Heart left ventricle (tissue), 13 donors: ENCODE results near the gene ZMAT3.

Source experiments
- CTCF ChIP-seq, 12 donors: fragments of 200-600 bp; sonication (generic) in 4 of 12; IDR thresholded peaks; one replicate each; pipeline versions ENCODE4 v1.5.0 to v1.8.0; 2018 to 2022; ENCODE audit warnings: antibody characterized with exemption in 12 of 12, mild to moderate bottlenecking in 5 of 12
- POLR2A ChIP-seq, 2 donors: fragments of 450-650 bp; IDR thresholded peaks; one replicate each; pipeline ENCODE4 v1.6.1; 2017; ENCODE audit warnings: antibody characterized with exemption in 2 of 2, mild to moderate bottlenecking in 2 of 2, moderate library complexity in 2 of 2
- donor health status: ischemic (EF 13 %, LVEDD 7.1; RV severe dilation, severe dysfunction).
- donor health status: DM: no; HTN: yes; CAD: no.
- donor health status: DM: no; HTN: no; CAD: no.
- donor health status: ischemic (EF 25% LVEDD 6.9; RV normal size, moderate dysfunction).
- donor health status: ischemic (EF 25% LVEDD 5.7; RV mildly dilated, moderate dysfunction).
- donor health status: ischemic (EF 35%, LVEDD 5.7; RV mildly dilated, moderate dysfunction).
- donor health status: nonischemic (EF 11% LVEDD 7.7; RV severe dilation, severe dysfunction).
- donor health status: DM: yes; HTN: yes; CAD: no.
- donor health status: PGD.
- donor health status: ischemic (EF 29% LVEDD 5.4; RV normal size, mild dysfunction).
- donor health status: nonischemic (EF 23%, LVEDD 6.1; RV moderate dilation, normal function).

GRCh38 chr3:179016979-179017670 lies 54.5 kb downstream of the ZMAT3 start:
- TF ChIP-seq CTCF (IDR thresholded peaks at IDR 0.05) (no peak), POLR2A (IDR thresholded peaks at IDR 0.05) (no peak)
